HG02623 (cell line): ENCODE data around the gene NUDT4.

ENCODE experiments used
- ATAC-seq: cut with Tn5 transposase; IDR thresholded peaks from one replicate; pipeline ENCODE4 v1.9.1; 2021; ENCODE audit warnings: moderate library complexity; ENCODE audit not compliant: unreplicated experiment

The NUDT4 gene

DNA sequence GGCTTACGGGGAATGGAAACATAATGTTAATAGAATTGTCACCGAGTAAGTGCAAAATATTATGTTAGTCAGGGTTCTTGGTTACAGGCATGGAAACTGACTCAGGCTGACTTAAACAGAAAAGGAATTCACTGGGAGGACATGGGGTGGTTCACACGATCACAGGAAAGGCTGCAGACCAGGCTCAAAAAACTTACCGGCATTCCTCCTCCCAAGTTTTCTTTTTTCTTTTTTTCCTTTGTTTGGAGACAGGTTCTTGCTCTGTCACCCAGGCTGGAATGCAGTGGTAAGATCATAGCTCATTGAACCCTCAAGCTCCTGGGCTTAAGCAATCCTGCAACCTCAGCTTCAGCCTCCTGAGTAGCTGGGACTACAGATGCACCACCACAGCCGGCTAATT lies 75.9 kb downstream of the NUDT4 start:
- no peak for ATAC-seq

DNA sequence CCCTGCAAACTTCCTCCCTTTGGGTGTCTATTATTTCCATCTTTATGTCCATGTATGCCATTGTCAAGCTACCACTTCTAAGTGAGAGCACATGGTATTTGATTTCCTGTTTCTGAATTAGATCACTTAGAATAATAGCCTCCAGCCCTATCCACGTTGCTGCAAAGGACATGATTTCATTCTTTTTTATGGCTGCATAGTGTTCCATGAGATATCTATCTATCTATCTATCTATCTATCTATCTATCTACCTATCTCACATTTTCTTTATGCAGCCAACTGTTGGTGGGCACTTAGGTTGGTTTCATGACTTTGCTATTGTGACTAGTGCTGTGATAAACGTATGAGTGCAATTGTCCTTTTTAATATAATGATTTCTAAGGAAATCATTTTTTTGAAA lies 78.4 kb downstream of the NUDT4 start:
- no peak for ATAC-seq
